AG20443 (cell line): Measurements from ENCODE around the gene AFAP1L1.

Source experiments
- DNase-seq: peaks from one replicate; pipeline ENCODE4 v3.0.0; 2012; ENCODE audit warnings: low spot score, mixed read lengths

Gene AFAP1L1

DNA sequence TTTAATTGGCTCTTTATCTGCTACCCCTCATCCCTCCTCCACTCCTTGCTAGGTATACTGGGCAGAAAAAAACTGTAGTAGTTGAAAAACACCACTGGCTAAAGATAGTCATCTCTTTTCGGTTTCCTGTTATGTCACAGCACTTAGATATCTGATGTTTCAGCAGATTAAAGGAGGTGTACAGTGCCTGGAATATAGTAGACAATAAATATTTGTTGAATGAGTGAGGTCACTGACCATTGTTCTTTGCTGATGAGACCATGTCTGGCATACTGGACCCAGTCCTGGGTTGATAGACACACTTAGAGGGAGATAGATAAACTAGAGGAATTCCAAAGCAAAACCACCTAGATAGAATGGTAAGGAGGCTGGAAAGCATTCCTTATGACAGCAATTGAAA is 76.9 kb downstream of the AFAP1L1 start:
- DNase-seq = no peak

DNA sequence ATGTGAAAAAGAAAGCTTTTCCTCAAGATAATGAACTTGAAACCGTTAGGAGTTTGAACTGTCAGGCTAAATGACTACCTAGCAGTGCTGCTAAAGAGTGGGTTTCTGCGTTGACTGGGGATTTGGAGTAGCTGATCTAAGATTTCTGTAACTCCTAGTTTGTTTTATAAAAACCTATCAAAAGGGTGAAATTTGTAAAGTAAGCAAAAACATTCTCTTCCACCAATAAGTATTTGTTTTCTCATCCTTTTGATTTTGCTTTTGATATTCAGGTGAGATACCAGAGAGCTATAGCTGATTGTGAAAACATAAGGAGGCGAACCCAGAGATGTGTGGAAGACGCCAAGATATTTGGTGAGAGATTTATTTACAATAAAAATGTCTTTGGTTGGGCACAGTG is 77.7 kb downstream of the AFAP1L1 start:
- DNase-seq = no peak

DNA sequence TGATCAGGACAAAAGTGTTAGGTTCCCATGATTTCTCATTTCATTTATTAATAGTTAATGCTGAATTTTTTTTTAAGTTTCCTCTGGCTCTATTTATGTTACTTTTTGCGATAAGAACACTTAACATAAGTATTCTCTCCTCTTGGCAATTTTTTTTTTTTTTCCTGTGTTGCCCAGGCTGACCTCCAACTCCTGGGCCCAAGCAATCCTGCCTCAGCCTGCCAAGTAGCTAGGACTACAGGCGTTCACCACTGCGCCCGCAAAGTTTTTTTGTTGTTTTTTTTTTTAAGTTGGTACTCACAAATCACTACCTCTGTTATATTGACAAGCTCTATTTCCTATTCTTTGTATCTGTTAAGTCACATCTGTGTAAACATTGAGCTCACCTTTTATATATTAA is 80.5 kb downstream of the AFAP1L1 start:
- no peak for DNase-seq

DNA sequence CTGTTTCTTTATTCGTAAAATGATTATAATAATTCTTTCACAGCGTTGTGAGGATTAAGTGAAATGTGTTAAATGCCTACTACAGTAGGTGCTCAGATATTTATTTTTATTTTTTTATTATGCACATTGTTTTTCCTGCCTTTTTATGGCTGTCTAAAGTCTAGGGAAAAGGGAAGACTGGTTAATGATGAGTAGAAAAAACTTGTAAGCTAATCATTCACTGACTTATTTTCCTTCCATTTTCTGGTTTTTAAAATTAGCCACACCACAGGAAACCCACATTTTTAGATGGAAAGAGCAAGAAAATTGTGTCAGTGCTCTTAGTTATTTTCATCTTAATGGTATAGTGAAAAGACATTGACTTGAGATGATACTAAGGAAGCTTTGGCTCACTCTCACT is 82.3 kb downstream of the AFAP1L1 start:
- DNase-seq = no peak

DNA sequence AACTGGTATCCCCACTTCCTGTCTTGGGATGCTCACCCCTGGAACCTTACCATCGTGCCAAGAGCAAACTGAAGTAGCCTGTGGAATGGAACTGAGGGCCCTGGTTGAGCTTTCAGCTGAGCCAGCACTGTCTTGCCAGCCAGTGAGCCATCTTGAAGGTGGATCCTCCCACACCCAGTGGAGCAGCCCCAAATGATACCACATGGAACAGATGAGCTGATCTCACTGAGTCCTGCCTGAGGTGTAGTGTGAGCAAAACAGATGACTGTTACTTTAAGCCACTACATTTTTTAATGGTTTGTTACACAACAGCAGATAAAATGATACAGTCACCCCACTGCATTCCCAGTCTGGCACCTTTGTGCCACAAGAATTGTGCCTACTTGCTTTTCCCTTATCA is 84.0 kb downstream of the AFAP1L1 start:
- no peak for DNase-seq

DNA sequence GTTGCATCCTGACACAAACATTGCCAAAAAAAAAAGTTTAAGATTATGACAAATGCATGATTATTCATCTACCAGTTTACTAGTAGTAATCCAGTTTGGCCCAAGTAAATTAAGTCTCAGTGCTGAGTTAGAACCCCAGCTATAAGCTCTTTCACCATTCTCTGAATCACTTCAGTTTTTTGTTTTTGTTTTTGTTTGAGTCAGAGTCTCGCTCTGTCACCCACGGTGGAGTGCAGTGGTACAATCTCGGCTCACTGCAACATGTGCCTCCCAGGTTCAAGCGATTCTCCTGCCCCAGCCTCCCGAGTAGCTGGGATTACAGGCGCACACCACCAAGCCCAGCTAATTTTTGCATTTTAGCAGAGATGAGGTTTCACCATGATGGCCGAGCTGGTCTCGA is 84.7 kb downstream of the AFAP1L1 start:
- DNase-seq = no peak

DNA sequence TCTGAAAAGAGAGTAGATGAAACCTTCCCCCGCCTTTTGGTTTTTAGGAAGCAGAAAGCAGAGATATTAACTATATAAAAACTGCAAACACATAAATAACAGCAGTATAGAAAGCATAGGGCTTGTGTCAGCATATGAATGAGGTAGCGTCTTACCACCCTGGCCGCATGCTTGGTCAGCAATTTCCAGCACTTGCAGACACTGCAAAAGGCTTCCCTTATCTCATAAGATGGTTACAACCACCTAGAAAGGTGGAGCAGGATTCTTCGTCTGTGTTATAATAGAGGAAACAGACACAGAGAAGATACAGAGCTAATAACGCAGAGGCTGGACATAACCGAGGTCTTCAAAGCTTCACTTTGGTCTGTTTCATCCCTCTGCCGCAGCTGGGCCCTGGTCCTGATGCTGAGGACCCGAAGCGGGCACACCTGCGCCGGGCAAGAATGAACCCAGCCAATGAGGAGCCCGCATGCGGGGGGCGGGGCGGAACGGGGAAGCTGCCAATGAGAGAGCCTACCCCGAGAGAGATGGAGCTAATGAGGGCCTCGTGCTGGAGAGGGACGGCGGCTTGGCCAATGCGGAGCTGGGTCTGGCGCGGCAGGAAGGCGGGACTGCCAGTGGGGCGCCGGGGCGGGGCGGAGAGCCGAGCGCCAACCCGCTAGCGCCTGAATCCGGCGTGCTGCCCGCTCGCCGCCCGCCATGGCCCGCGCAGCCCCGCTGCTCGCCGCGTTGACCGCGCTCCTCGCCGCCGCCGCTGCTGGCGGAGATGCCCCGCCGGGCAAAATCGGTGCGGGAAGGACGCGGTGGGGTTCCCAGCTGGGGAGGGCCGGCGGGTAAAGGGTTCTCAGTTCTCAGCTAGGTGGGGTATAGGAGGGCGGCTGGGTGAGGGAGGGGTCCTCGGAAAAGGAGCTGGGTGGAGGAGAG is 86.0 kb downstream of the AFAP1L1 start, which contains the start of gene PCYOX1L:
Gene PCYOX1L (plus strand): TSS at position 677 of the 924 bp plus-strand sequence. CDS start 23 bp downstream, at position 700.
- DNase-seq = peak; percentile 99

DNA sequence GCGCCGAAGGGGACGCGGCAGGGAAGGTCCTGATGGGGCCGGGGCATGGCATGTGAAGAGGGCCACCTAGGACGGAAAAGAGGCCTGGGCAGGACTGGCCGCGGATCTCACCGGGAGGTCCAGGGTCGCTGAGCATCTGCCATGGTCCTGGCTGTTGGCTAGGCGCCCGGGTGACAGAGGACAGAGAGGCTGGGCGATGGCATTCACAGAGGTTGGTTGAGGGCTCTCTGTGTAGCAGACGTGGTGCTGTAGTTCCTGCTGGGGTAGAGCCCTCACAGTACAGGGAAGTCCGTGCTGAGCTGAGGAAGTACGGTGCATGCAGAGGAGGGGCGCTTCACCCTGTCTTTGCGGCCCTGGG is 86.6 kb downstream of the AFAP1L1 start:
- DNase-seq = peak; percentile 17

DNA sequence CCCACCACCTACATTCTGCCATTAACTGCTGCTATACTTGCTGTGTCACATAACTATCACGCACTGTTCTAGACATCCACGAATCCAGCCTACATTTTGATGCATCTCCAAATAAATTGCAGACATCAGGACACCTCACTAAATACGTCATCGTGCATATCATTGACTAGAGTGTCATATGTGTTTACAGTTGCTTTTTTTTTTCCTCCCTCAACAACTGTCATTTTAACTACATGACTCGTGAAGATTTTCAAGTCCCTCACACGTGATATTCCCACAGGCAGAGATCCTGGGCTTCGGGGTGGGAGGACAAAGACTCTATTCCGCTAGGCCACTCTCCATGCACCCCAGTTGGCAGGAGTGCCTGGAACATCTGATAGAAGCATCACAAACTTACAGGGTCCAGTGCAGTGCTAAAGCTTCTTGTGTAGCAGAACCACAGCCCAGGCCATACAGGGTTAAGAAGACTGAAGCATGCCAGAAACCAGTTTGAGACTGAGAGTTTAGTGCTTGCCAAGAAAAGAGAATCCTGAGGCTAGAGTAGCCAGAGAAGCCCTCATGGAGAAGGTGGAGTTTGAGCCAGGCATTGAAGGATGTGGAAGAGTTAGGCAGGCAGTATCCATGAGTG is 87.3 kb downstream of the AFAP1L1 start:
- DNase-seq = no peak

DNA sequence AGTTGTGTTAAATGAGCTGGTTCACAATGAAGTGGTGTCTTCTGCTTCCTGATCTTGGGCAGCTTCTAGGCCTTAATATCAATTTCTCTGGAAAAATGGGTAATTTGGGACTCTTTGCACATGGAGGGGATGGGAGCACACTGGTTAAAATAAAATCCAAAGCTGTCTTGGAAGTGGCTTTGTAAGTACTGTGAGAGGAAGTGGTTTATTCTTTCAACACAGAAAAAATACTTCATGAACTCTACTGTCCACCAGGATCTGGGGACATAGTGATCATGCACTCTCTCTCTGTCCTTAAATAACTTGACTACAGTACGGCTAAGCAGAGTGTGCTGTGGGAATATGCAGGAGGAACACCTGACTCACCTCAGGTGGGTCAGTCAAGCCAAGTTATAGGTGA is 88.6 kb downstream of the AFAP1L1 start:
- DNase-seq = no peak

DNA sequence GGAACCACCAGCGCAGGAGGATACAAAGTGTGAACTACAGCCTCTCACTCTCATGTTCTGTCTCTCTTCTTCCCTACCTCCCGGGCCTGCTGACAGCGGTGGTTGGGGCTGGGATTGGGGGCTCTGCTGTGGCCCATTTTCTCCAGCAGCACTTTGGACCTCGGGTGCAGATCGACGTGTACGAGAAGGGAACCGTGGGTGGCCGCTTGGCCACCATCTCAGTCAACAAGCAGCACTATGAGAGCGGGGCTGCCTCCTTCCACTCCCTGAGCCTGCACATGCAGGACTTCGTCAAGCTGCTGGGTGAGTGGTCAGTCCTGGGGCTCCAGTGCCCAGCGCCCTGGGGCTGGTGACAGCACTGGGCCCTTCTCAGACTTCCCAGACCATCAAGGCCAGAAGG is 90.9 kb downstream of the AFAP1L1 start:
- DNase-seq = no peak

DNA sequence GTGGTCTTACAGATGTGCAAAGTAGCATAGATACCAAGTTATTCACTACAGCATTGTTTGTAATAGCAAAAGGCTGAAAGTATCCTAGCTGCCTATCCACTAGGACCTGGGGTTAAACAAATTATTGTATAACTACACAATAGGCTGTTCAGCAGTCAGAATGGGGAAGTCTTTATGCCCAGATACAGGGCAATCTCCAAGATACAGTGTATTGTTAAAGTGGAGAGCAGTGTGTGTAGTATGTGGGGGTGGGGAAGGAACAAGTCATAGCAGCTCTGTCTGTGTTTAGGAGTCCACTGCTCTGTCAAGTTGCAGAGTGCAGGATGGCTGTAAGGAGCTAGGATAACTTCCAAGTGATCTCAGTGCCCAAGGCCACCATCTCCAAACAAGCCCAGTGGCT is 91.7 kb downstream of the AFAP1L1 start:
- no peak for DNase-seq

DNA sequence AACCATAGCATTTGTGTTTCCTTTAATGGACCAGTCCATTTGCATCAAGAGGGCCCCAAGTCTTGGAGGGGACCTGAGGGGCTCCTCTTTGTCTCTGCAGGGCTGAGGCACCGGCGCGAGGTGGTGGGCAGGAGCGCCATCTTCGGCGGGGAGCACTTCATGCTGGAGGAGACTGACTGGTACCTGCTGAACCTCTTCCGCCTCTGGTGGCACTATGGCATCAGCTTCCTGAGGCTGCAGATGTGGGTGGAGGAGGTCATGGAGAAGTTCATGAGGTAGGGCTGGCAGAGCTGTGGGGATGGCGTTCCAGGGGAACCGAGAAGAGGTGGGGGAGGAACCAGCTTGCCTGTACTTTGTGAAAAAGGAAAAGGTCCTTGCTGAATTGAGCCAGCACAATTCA is 92.3 kb downstream of the AFAP1L1 start:
- DNase-seq = no peak

DNA sequence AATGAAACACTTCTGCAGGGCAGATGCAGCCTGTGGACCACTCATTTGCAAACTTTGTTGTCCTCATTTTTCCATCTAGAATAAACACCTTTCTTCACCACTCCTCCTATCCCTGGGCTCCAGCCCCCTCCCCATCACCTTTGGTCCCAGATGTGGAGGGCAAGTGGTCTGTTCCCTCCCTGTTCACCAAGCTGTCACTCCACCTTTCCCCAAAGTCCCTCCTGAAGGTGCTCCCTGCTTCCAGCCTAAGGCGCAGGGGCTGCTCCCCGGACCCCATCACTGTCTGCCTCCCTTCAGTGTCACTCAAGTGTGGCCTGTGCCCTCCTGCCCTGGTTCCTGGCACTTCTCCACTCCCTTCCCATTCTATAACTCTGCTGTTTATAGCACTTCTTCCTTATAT is 93.1 kb downstream of the AFAP1L1 start:
- DNase-seq = no peak

DNA sequence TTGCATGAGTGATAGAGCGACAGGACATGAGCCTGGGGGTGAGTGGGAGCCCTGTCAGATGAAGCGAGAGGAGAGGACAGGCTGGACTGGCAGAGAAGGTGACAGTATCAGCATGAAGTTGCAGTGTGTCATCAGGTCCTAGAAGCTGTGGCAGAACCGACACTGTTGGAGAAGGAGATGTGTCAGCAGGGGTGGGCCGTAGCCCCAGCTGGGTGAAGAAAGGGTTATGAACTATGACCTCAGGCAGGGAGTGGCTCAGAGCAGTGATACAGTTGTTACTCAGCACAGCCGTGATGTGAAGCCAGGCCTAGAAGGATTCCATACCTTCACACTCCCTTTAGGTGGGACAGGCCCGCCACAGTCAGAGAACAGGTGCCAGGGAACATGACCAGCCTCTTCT is 93.8 kb downstream of the AFAP1L1 start:
- no peak for DNase-seq

DNA sequence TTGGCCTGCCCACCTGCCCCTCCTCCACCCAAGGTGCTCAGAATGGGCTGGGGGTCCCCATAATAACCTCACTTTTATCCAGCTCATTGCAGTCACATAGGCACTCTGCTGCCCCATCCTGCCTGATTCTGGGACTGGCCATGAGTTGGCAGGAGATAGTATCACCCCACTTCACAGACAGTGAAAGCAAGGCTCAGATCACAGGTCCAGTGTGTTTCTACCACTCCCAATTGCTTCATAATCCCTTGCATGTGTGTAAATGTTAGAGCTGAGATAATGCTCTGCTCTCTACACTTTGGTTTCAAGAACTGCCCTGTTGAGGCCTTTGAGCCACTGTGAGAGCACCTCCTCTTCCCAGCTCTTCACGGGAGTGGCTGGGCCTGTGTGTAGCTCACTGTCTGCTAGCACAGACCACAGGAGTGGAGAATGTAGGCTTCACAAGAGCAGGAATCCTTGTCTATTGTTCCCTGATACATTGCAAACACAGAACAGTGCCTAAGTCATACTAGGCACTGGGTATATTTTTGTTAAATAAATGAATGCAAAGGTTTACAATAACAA is 94.6 kb downstream of the AFAP1L1 start:
- no peak for DNase-seq

DNA sequence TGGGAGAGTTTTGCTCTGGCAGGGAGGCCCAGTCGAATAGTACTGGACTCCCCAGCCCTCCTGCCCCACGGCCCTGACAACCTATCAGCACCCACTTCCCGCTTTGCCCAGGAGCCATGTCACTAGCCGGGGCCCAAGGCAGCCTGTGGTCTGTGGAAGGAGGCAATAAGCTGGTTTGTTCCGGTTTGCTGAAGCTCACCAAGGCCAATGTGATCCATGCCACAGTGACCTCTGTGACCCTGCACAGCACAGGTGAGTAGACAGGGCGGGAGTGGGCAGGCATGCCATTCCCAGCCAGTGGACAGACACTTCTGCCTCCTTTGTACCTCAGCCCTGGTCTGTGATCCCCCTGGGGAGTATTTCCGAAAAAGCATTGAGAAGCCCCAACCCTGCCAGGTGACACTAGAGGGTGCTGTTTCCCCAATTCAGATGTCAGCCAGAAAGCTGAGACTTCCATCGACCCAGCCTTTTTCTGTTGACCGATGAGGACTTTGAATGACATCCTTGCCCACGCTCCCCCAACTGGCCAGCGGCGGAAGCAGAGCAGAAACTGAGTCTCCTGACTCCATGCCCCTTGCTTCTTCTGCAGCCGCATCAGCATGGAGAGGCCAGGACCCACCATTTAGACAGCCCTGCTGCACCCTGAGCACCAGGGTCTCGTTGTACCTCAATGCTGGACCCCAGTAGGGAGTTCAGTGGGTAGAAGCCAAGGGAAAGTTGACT is 95.8 kb downstream of the AFAP1L1 start:
- DNase-seq = peak; percentile 85

DNA sequence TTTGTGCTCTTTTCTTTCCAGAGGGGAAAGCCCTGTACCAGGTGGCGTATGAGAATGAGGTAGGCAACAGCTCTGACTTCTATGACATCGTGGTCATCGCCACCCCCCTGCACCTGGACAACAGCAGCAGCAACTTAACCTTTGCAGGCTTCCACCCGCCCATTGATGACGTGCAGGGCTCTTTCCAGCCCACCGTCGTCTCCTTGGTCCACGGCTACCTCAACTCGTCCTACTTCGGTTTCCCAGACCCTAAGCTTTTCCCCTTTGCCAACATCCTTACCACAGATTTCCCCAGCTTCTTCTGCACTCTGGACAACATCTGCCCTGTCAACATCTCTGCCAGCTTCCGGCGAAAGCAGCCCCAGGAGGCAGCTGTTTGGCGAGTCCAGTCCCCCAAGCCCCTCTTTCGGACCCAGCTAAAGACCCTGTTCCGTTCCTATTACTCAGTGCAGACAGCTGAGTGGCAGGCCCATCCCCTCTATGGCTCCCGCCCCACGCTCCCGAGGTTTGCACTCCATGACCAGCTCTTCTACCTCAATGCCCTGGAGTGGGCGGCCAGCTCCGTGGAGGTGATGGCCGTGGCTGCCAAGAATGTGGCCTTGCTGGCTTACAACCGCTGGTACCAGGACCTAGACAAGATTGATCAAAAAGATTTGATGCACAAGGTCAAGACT is 96.5 kb downstream of the AFAP1L1 start:
- DNase-seq = no peak

DNA sequence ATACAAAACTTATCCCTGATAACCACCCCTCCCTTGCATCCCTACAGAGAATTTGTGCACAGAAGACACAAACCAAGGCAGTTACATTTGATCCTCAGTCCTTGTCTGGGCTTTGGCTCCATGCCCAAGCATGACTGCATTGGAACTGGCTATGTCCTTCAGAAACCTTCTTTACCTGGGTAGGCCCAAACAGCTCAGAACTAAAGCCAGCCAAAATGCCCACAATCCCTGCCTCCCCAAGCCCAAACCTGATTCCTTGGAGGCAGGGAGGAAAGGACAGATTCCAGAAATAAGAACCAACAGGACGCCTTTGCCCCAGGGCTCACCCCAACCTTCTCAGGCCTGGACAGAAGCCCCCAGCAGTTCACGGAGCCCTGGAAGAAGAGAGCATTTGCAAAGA is 99.2 kb downstream of the AFAP1L1 start:
- no peak for DNase-seq

DNA sequence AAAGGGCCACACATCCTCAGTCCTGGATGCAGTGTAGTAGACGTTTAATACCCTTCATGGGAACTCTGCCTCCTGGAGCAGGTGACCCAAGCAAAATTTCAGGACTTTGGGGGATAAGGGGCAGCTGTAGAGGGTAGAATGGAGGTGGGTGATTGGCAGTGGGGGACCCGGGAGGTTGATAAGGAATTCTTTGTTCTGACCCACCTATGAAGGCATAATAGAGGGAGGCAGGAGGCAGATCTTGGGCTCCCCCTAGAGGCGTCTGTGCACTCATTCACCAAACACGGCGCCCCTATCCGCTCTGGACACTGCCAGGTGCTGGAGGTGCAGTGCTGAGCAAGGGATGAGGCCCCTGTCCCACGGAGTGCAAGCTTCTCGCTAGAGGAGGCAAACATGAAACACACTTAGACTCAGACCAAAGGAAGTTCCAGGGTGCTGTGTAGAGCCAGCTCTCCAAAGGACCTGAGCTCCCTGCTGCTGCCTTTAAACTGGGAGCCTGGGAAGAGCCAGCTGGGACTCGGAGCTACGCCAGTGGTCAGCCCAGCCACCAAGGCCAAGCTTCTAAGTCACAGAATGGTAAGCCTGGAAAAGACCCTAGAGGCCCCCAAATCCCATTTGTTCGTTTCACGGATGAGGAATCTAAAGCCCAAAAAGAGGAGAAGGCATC is 99.8 kb downstream of the AFAP1L1 start:
- peak; percentile 78 for DNase-seq

DNA sequence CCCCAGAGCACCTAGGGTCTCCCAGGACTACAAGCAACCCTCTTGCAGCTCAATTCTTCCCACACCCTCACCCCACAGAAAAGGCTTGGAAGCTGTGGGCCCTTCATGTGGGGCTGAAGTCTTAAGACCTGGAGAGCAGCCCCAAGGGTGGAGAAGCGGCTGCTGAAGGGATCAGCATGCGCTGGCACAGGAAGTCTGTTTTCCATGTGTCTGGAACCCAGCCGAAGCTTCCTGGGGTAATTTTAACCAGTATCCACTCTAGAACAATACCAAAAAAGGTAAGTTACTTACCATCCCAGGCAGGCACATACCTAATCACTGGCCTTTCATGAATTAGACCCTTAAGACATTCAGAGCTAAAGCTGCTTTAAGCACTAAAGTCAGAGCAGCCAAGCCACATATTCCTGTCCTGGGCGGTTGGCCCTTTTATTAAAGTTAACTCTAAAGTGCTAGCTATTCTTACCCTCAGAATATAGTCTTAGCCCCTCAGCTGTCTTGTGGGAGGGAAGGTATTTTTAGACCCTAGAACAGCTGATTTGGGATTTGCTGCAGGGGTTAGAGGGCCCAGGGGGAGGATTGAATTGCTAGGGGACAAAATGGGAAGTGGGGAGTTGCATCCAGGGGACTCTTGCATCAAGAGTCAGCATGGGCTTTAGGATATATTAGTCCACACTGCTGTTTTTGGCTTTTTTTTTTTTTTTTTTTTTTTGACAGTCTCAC is 100.6 kb downstream of the AFAP1L1 start:
- no peak for DNase-seq
